Neuronal stem cell (in vitro differentiated cells): Measurements from ENCODE around the gene MICU1.

Experiments
- DNase-seq: peaks from one replicate; pipeline ENCODE4 v3.0.0-alpha.2; 2013; ENCODE audit warnings: low spot score
- H2AFZ ChIP-seq: one replicate; pipeline ENCODE4 v1.6.1; 2013; ENCODE audit warnings: mild to moderate bottlenecking, low read length, inconsistent platforms
- H2AK5ac ChIP-seq: 2 replicates; pipeline ENCODE4 v1.6.1; 2013; ENCODE audit warnings: low read depth, mild to moderate bottlenecking, inconsistent platforms, low read length, moderate library complexity, mixed read lengths
- H2BK120ac ChIP-seq: 2 replicates; pipeline ENCODE4 v1.6.1; 2013; ENCODE audit warnings: low read depth, mild to moderate bottlenecking, inconsistent platforms, low read length, moderate library complexity, mixed read lengths
- H2BK12ac ChIP-seq: one replicate; pipeline ENCODE4 v1.6.1; 2013; ENCODE audit warnings: low read length, inconsistent platforms
- H2BK15ac ChIP-seq: 2 replicates; pipeline ENCODE4 v1.6.1; 2013; ENCODE audit warnings: mild to moderate bottlenecking, low read length, inconsistent platforms, mixed read lengths
- H2BK5ac ChIP-seq: one replicate; pipeline ENCODE4 v1.6.1; 2013; ENCODE audit warnings: inconsistent platforms, mild to moderate bottlenecking, low read length, moderate library complexity
- H3K14ac ChIP-seq: one replicate; pipeline ENCODE4 v1.6.1; 2013; ENCODE audit warnings: low read length, inconsistent platforms
- H3K18ac ChIP-seq: 2 replicates; pipeline ENCODE4 v1.6.1; 2013; ENCODE audit warnings: low read length, inconsistent platforms
- H3K23ac ChIP-seq: 2 replicates; pipeline ENCODE4 v1.6.1; 2013; ENCODE audit warnings: low read depth, mild to moderate bottlenecking, mixed read lengths, low read length, inconsistent platforms; ENCODE audit not compliant: poor library complexity
- H3K27ac ChIP-seq: replicated peaks from 3 replicates; pipeline ENCODE4 v1.5.1; 2013; ENCODE audit warnings: low read length, inconsistent platforms
- H3K27me3 ChIP-seq, 3 experiments: 2 replicates each; pipeline ENCODE4 v1.6.1; 2013; ENCODE audit warnings: low read length in 3 of 3, mild to moderate bottlenecking in 2 of 3, inconsistent platforms in 1 of 3, low read depth in 1 of 3, mixed read lengths in 1 of 3, moderate library complexity in 1 of 3; ENCODE audit not compliant: control insufficient read depth in 3 of 3, insufficient read depth in 3 of 3
- H3K36me3 ChIP-seq, 2 donors: replicated peaks in 1 of 2; 2 replicates each; pipeline ENCODE4 v1.6.1; 2013; ENCODE audit warnings: low read length in 2 of 2; ENCODE audit not compliant: control insufficient read depth in 2 of 2, insufficient read depth in 2 of 2
- H3K4ac ChIP-seq: 2 replicates; pipeline ENCODE4 v1.6.1; 2013; ENCODE audit warnings: inconsistent platforms, mild to moderate bottlenecking, low read length, moderate library complexity
- H3K4me1 ChIP-seq, 2 donors: 1 replicate in 1 of 2; 2 replicates in 1 of 2; pipeline ENCODE4 v1.6.1; 2013; ENCODE audit warnings: low read length in 2 of 2, low read depth in 1 of 2; ENCODE audit not compliant: control insufficient read depth in 2 of 2, insufficient read depth in 1 of 2
- H3K4me2 ChIP-seq: one replicate; pipeline ENCODE4 v1.6.1; 2013; ENCODE audit warnings: mild to moderate bottlenecking, low read length, inconsistent platforms; ENCODE audit not compliant: insufficient read depth, poor library complexity, severe bottlenecking
- H3K4me3 ChIP-seq, 2 donors: 2 replicates each; pipeline ENCODE4 v1.5.1; 2013; ENCODE audit warnings: low read length in 2 of 2, mild to moderate bottlenecking in 2 of 2, inconsistent platforms in 1 of 2, moderate library complexity in 1 of 2
- H3K79me1 ChIP-seq: one replicate; pipeline ENCODE4 v1.6.1; 2013; ENCODE audit warnings: low read depth, mild to moderate bottlenecking, inconsistent platforms, low read length, moderate library complexity
- H3K9ac ChIP-seq: one replicate; pipeline ENCODE4 v1.6.1; 2013; ENCODE audit warnings: mild to moderate bottlenecking, low read depth, low read length, inconsistent platforms; ENCODE audit not compliant: poor library complexity
- H3K9me3 ChIP-seq, 2 donors: replicated peaks in 1 of 2; 2 replicates each; pipeline versions ENCODE3 to v1.6.1; 2013; ENCODE audit warnings: low read length in 2 of 2, mild to moderate bottlenecking in 2 of 2, inconsistent platforms in 1 of 2, low read depth in 1 of 2, mixed read lengths in 1 of 2, moderate library complexity in 1 of 2; ENCODE audit not compliant: control insufficient read depth in 2 of 2, insufficient read depth in 1 of 2
- H4K8ac ChIP-seq: one replicate; pipeline ENCODE4 v1.6.1; 2013; ENCODE audit warnings: low read depth, mild to moderate bottlenecking, inconsistent platforms, low read length, moderate library complexity
- H4K91ac ChIP-seq: one replicate; pipeline ENCODE4 v1.6.1; 2013; ENCODE audit warnings: low read length, low read depth, mild to moderate bottlenecking, inconsistent platforms; ENCODE audit not compliant: poor library complexity
- WGBS, 2 donors: extraction: QIAGEN DNeasy Blood & Tissue Kit; methylation state at CpG; one replicate each; pipeline ENCODE4 v1.1.7; 2013; ENCODE audit warnings: missing lambda C conversion rate in 2 of 2, mixed read lengths in 1 of 2; ENCODE audit not compliant: insufficient read length in 2 of 2, insufficient replicate concordance in 1 of 2; ENCODE audit errors: extremely low coverage in 2 of 2; 5-methylcytosine and 5-hydroxymethylcytosine counted together

The MICU1 gene

DNA sequence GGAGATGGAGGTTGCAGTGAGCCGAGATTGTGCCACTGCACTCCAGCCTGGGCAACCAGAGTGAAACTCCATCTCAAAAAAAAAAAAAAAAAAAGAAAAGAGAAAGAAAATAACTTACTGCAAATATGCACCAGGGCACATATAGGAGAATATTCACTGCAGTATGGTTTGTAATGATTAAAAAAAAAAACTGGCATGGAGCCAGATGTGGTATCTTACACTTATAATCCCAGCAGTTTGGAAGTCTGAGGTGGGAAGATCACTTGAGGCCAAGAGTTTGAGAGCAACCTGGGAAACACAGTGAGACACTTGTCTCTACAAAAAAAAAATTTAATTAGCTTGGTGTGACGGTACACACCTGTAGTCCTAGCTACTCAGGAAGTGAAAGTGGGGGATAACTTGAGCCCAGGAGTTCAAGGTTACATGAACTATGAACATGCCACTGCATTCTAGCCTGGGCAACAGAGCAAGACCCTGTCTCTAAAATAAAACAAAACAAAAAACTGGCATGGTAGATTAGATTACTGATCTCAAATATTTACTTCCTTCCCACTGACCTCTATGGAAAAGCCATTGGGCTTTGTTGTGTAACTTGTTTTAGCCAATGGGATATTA lies 85.6 kb downstream of the MICU1 start:
- no CpG with 5 or more reads among the region's 2 CpGs for WGBS, 2 donors
- Histone ChIP-seq H4K91ac (no peak overlapping the region), H3K4ac (no peak overlapping the region), H3K4me2 (no peak overlapping the region), H3K18ac (no peak overlapping the region), H3K27me3 (no peaks in the 10 kb centered on the region), H3K27ac (no peak overlapping the region), H3K23ac (no peak overlapping the region), H2AK5ac (no peak overlapping the region), H2BK120ac (no peak overlapping the region), H2BK12ac (no peak overlapping the region), H4K8ac (no peak overlapping the region), H2AFZ (no peak overlapping the region), H3K9me3 (peaks cover 6 to 22% of the 10 kb centered on the region in 2 donors), H3K36me3 (peaks cover 3 to 17% of the 10 kb centered on the region in 2 donors), H3K4me3 (no peak overlapping the region), H3K14ac (no peak overlapping the region), H3K4me1 (no peaks in the 10 kb centered on the region), H2BK15ac (no peak overlapping the region), H2BK5ac (no peak overlapping the region), H3K79me1 (no peaks in the 10 kb centered on the region), H3K9ac (no peak overlapping the region)
- DNase-seq: no peak

DNA sequence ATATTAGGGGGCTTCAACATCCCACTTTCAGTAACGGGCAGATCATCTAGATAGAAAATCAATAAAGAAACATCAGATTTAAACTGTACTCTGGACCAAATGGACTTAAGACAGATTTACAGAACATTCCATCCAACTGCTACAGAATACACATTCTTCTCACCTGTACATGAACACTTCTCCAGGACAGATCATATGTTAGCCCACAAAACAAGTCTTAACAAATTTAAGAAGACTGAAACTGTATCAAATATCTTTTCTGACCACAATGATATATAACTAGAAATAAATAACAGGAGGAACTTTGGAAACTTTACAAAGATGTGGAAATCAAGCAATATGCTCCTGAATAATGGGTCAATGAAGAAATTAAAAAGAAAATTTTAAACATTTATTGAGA lies 86.7 kb downstream of the MICU1 start:
- H3K9me3 ChIP-seq: peaks cover 6 to 22% of the 10 kb centered on the region in 2 donors
- H2BK15ac ChIP-seq: no peak overlapping the region
- H4K8ac ChIP-seq: no peak overlapping the region
- no peak overlapping the region for H3K23ac ChIP-seq
- no peak overlapping the region for H3K4me3 ChIP-seq
- no peak overlapping the region for H2AFZ ChIP-seq
- no CpG with 5 or more reads among the region's 1 CpG for WGBS, 2 donors
- H4K91ac ChIP-seq: no peak overlapping the region
- H3K27me3 ChIP-seq: no peaks in the 10 kb centered on the region
- no peak overlapping the region for H3K18ac ChIP-seq
- H3K79me1 ChIP-seq: no peaks in the 10 kb centered on the region
- no peak overlapping the region for H3K4me2 ChIP-seq
- H2BK12ac ChIP-seq: no peak overlapping the region
- H2AK5ac ChIP-seq: no peak overlapping the region
- H3K36me3 ChIP-seq: peaks cover 3 to 17% of the 10 kb centered on the region in 2 donors
- peaks cover 0 to 6% of the 10 kb centered on the region in 2 donors for H3K4me1 ChIP-seq
- no peak for DNase-seq
- no peak overlapping the region for H3K9ac ChIP-seq
- no peak overlapping the region for H3K27ac ChIP-seq
- H2BK120ac ChIP-seq: no peak overlapping the region
- H3K4ac ChIP-seq: no peak overlapping the region
- H3K14ac ChIP-seq: no peak overlapping the region
- H2BK5ac ChIP-seq: no peak overlapping the region

DNA sequence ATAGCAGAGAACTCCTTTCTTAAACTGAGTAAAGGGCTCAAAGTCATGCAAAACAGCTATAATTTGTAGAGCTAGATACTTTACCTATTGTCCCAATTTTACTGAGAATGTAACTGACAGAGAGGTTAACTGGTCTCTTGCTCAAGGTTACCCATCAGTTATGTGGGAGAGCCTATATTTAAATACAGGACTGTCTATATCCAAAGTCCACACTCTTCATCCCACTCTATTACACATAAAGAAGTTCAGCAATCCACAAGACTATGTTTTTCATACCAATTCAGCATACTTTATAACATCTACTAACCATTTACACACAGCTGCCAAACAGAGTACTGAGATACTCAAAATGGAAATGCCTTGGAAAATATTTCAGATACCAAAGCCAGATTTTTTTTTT lies 100.2 kb downstream of the MICU1 start:
- no peak overlapping the region for H3K27ac ChIP-seq
- no peak overlapping the region for H3K14ac ChIP-seq
- no peak overlapping the region for H2BK5ac ChIP-seq
- no peak overlapping the region for H2AK5ac ChIP-seq
- no peaks in the 10 kb centered on the region for H3K36me3 ChIP-seq
- H3K4ac ChIP-seq: no peak overlapping the region
- no peak overlapping the region for H4K91ac ChIP-seq
- DNase-seq: no peak
- no peak overlapping the region for H4K8ac ChIP-seq
- no peak overlapping the region for H3K4me3 ChIP-seq
- H3K4me2 ChIP-seq: no peak overlapping the region
- no peak overlapping the region for H2BK15ac ChIP-seq
- no peak overlapping the region for H2BK120ac ChIP-seq
- no peak overlapping the region for H2AFZ ChIP-seq
- H3K4me1 ChIP-seq: peaks cover 0 to 3% of the 10 kb centered on the region in 2 donors
- H3K9ac ChIP-seq: no peak overlapping the region
- no peaks in the 10 kb centered on the region for H3K79me1 ChIP-seq
- no peaks in the 10 kb centered on the region for H3K9me3 ChIP-seq
- no peak overlapping the region for H3K23ac ChIP-seq
- H2BK12ac ChIP-seq: no peak overlapping the region
- H3K18ac ChIP-seq: no peak overlapping the region
- no peaks in the 10 kb centered on the region for H3K27me3 ChIP-seq

DNA sequence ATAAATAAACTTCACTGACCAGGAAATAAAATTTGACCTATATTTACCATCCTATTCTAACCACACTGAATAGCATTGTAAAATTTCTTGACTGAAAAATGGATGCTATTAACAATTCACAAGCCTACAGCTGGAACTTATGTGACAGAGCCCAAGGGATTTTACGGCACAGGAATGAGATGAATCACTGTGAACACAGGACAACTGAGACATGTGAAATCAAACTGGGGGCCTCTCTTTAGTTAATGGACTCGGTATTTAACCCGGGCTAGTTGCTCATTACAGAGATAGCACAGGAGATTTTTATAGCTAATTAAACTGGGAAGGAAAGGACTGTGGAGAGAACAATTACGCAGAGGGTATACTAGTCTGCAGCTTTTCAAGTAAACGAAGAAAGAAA lies 100.6 kb downstream of the MICU1 start:
- H3K14ac ChIP-seq: no peak overlapping the region

More for the DNA sequence above, 100.6 kb downstream of the MICU1 start:
- no peak overlapping the region for H2BK15ac ChIP-seq
- H3K9me3 ChIP-seq: no peaks in the 10 kb centered on the region
- H3K23ac ChIP-seq: no peak overlapping the region
- DNase-seq: no peak
- H4K8ac ChIP-seq: no peak overlapping the region
- no peaks in the 10 kb centered on the region for H3K36me3 ChIP-seq
- WGBS, 2 donors: no CpG with 5 or more reads among the region's 5 CpGs
- no peaks in the 10 kb centered on the region for H3K27me3 ChIP-seq
- peaks cover 0 to 3% of the 10 kb centered on the region in 2 donors for H3K4me1 ChIP-seq
- no peak overlapping the region for H3K4me2 ChIP-seq
- H3K27ac ChIP-seq: no peak overlapping the region
- no peak overlapping the region for H3K9ac ChIP-seq
- no peak overlapping the region for H2BK5ac ChIP-seq
- no peak overlapping the region for H4K91ac ChIP-seq
- H2BK120ac ChIP-seq: no peak overlapping the region
- H3K79me1 ChIP-seq: no peaks in the 10 kb centered on the region
- no peak overlapping the region for H2BK12ac ChIP-seq
- no peak overlapping the region for H2AFZ ChIP-seq
- no peak overlapping the region for H3K18ac ChIP-seq
- no peak overlapping the region for H3K4ac ChIP-seq
- H2AK5ac ChIP-seq: no peak overlapping the region
- no peak overlapping the region for H3K4me3 ChIP-seq
